ENCODE data around the gene CDRT15.
"Not testable (repeated sequence)": the region's sequence is repeated elsewhere in the genome, so short reads cannot be mapped to it uniquely, and the experiment has no call there.

The CDRT15 gene

DNA sequence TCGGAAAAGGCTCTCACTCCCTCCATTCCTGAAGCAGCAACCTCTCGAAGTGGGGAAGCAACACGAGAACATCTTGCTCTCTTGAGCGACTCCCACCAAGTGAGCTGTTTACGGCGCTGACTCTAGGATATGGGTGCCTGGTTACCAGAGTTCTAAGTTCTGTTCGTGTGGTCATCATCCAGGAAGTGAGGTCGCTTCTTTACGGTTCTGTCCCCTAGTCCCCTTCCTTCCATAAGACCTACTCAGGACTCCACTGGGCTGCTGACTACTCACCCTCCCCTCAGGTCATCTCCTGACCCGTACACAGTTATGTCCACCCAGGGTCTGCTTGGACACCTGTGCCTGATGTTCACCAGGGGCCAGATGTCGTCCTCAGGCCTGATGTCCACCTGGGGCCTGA is at the start of gene CDRT15:
Gene CDRT15 (minus strand): TSS at position 101 of the 400 bp plus-strand sequence. CDS start 29 bp downstream, at position 72.
- not testable (repeated sequence) for DNase-seq

DNA sequence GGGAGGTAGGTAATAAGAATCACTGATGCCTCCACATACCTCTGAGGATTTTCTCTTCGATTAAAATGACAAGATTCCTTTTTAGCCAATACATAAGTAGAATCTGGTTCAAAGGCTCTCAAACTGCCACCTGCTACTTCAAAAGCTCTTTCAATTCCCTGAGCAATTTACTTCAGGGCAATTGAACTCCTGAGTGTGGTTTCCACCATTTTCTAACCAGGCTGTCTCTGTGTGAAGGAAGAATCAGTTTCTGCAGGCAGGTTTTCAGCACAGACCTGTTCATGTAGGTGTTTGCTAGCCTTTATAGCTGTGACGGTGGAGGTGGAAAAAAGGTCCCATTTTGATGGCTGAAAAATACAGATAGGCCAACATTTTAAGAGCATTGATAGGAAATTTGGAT is 46.1 kb upstream of the CDRT15 start:
- DNase-seq, result peak; percentile 50

DNA sequence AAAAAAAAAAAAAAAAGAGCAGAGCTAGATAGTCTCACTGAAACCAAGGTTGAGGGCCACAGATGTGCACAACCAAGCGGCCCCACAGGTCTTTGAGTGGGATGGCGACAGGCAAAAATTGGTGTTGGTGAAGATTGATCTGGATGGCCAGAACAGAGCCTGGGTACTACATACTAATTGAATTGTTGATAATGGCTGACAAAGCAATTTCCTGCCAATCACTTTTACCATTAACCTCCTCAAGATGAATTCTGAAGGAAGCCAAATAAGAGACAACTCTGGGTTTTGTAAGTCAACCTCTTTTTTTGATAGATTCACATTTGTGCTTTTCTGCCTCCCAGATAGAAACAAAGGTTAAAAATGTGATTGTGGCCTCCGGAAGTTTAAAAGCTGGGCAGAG is 44.9 kb upstream of the CDRT15 start:
- DNase-seq, result no peak

- no peak for DNase-seq
These were observed 40.0 kb upstream of the CDRT15 start for GRCh38 chr17:14276535-14277250.

- DNase-seq, result no peak
These were observed 33.8 kb upstream of the CDRT15 start for GRCh38 chr17:14270508-14270907.

- DNase-seq, result no peak
These were observed 32.8 kb upstream of the CDRT15 start for GRCh38 chr17:14269473-14269872.

DNA sequence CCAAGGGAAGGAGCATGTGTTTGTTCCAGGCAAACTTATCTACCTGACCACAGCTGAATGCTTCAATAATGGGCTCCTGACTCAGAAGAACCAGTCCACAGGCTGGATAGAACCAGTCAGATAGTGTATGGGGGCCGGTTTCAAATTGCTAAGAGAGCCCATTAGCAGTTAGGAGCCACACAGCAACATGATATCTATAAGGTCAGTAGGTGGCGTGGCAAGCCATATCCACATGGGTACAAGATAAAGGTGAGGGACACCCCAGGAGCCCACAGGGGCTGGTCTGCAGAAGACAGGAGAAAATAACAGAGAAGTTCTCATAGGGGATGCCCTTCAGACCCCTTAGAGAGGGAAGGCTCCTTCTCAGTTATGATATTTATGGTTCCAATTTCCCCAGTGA is 31.6 kb upstream of the CDRT15 start:
- DNase-seq, result no peak

- DNase-seq, result no peak
These were observed 24.7 kb upstream of the CDRT15 start for GRCh38 chr17:14261406-14261805.

DNA sequence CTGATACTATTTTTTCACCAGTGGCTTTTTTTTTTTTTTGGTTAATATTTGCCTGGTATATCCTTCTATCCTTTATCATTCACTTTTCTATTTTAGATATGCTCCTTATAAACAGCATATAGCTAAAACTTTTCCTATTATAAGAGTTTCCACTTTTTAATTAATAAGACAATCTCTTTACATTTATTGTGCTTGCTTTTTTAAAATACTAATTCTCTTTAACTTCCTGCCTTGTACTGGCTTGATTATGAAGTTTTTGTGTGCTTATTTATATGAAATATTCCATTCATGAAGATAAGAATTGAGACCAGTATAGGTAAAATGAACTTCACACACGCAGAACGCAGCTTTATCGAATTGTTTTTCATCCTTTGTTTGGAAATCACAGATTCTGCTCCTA is 9.0 kb upstream of the CDRT15 start:
- DNase-seq, result no peak

GRCh38 chr17:14245002-14245401 is 8.3 kb upstream of the CDRT15 start:
- DNase-seq, result no peak

DNA sequence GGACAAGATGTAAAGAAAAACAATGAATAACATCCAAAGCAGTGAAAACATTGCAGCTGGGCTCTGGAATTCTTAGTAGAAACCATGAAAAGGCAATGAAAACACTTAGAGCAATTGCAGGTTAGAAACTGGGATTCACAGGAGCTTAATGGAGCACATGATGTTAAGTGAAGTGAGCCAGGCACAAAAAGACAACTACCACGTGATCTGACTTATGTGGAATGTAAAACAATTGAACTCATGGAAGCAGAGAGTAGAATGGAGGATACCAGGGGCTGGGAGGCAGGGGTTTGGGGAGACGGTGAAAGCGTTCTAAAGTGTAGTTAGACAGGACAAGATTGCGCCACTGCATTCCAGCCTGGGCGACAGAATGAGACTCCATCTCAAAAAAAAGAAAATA is 2.6 kb upstream of the CDRT15 start:
- DNase-seq, result not testable (repeated sequence)

- DNase-seq, result not testable (repeated sequence)
These were observed 630 bp downstream of the CDRT15 start for GRCh38 chr17:14236032-14236431.

GRCh38 chr17:14235047-14235446 is 1.6 kb downstream of the CDRT15 start:
- not testable (repeated sequence) for DNase-seq

GRCh38 chr17:14231187-14231586 is 5.5 kb downstream of the CDRT15 start:
- DNase-seq, result not testable (repeated sequence)

DNA sequence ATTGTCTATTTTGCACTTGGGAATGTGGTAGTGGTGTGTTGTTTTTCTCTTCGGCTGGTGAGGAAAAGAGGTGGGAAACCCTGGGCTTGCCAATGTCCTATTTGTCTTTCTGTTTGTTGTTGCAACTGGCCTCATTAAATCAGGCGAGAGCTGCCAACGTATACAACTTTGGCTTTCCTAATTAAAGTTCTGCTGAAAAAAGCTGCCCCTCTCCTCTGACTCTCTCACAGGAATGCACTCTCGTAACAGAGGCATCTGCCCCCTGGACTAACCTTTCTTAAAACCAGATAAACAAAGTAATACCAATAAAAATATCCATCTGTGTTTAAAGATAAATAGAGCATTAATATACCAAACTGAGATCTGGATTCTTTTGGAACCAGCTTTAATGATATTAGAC is 7.8 kb downstream of the CDRT15 start:
- no peak for DNase-seq

GRCh38 chr17:14227052-14227451 is 9.6 kb downstream of the CDRT15 start:
- no peak for DNase-seq

- DNase-seq, result no peak
These were observed 11.2 kb downstream of the CDRT15 start for GRCh38 chr17:14225254-14225980.

- no peak for DNase-seq
These were observed 14.1 kb downstream of the CDRT15 start for GRCh38 chr17:14222611-14223010.

GRCh38 chr17:14214271-14214670 is 22.4 kb downstream of the CDRT15 start:
- no peak for DNase-seq

DNA sequence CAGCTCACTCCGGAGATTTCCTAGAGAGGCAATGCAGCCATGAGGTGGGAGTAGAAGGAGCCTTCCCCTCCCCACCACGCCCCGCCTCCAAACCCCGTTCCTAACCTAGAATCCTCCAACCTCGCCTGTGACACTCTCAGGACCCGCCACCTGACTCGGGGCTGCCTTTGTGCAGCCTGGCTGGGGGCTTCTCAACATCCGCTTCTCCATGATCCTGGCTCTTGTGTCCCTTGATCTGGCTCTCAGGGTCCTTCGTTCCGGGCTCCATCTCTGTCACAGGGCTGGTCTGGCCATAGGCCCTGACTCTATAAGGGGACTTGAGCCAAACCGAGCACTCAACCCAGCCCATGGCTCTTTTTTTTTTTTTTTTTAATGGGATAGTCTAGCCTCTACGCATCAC is 24.3 kb downstream of the CDRT15 start:
- DNase-seq, result no peak

- no peak for DNase-seq
These were observed 24.9 kb downstream of the CDRT15 start for GRCh38 chr17:14211801-14212200.

GRCh38 chr17:14211246-14211645 is 25.4 kb downstream of the CDRT15 start:
- no peak for DNase-seq

DNA sequence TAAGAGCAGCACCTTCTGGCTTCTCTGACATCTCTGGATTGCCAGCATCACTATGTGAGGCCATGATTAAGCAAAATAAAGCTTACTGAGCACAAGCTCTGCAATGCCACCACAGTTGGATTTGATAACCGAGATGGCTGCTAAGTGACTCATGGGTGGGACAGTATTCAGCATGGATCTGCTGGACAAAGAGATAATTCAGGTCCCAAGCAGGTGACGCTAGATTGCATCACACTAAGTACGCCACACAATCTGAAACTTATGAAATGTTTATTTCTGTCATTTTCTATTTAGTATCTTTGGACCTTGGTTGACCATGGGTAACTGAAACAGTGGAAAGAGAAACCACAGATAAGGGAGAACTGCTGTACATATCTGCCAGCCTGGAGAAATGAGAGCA is 27.4 kb downstream of the CDRT15 start:
- no peak for DNase-seq

GRCh38 chr17:14207791-14208190 is 28.9 kb downstream of the CDRT15 start:
- DNase-seq, result no peak

DNA sequence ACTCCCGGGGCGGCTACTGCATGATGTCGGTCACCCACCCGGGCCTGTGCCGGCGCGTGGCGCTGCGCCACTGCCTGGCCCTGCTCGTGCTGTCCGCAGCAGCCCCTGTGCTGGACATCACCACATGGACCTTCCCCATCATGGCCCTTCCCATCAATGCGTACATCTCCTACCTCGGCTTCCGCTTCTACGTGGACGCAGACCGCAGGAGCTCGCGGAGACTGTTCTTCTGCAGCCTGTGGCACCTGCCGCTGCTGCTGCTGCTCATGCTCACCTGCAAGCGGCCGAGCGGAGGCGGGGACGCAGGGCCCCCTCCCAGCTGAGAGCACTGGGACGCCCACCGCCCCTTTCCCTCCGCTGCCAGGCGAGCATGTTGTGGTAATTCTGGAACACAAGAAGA is 29.8 kb downstream of the CDRT15 start:
- DNase-seq, result no peak

Measured in DMS79 (cell line).